ENCODE results near the gene FFAR4. TPM values are rescaled to one million over a fixed set of nuclear protein-coding genes. Genes with fewer than 3 reads are reported as not detected.

FFAR4 gene
- total and polyA plus RNA-seq, 2 donors (not counting 1 experiment from before 2014, with no cell fraction given) = not detected

DNA sequence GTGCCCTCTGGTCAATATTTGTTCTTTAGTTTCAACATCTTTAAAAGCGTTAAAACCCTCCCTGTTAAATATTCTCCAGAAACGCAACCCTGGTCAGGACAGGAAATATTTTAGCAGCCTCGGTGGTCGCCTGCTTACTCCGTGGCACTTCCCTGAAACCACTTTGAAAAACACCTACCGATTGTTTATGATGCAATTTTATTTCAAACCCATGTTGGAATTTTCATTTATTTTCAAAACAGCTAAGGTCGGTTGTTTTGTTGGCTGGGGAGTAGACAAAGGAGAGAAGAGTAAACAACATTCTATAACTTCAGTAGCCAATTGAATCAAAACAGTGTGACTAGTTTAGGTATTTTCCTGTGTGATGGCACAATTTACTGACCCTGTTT lies 35.3 kb downstream of the FFAR4 start:
- no peaks in the 10 kb centered on the region for H4K20me1 ChIP-seq (ENCODE audit: control insufficient read depth, extremely low read depth, insufficient read depth, low read length)
- no peak overlapping the region for H3K4me2 ChIP-seq (ENCODE audit: extremely low read depth, insufficient read depth, low read length)
- H3K27me3 ChIP-seq (ENCODE audit: control insufficient read depth, insufficient read depth, low read length) = peaks cover 34% of the 10 kb centered on the region

DNA sequence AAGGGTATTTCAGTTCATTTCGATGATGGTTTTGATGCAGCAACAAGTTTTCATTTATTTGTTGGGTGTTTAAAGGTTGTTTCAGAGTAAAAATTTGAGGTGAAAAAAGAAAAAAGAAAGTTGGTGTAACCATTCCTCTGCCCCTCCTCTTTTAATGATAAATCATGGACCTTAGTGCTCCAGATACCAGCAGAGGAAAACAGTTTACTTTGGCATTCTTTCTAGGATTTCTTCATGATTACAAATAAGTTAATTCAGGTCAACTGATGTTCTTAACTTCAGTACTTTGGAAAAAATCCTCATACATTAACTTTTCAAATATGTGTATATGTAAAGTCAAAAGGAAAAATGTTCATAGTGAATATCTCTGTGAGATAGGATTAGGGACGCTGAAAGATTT lies 36.6 kb downstream of the FFAR4 start:
- H3K9ac ChIP-seq (ENCODE audit: insufficient read depth, low read length) = no peak overlapping the region
- no peak overlapping the region for H3K4me3 ChIP-seq (replicated peaks in 1 of 4; ENCODE audit: control extremely low read depth in 1 of 4, insufficient read depth in 1 of 4, low read depth in 3 of 4, low read length in 4 of 4)
- no peaks in the 10 kb centered on the region for H3K9me3 ChIP-seq (ENCODE audit: control insufficient read depth, insufficient read depth, low read depth, low read length)
- no peak overlapping the region for H3K27ac ChIP-seq (ENCODE audit: insufficient read depth, low read length)
- TF ChIP-seq, protein P1, sequence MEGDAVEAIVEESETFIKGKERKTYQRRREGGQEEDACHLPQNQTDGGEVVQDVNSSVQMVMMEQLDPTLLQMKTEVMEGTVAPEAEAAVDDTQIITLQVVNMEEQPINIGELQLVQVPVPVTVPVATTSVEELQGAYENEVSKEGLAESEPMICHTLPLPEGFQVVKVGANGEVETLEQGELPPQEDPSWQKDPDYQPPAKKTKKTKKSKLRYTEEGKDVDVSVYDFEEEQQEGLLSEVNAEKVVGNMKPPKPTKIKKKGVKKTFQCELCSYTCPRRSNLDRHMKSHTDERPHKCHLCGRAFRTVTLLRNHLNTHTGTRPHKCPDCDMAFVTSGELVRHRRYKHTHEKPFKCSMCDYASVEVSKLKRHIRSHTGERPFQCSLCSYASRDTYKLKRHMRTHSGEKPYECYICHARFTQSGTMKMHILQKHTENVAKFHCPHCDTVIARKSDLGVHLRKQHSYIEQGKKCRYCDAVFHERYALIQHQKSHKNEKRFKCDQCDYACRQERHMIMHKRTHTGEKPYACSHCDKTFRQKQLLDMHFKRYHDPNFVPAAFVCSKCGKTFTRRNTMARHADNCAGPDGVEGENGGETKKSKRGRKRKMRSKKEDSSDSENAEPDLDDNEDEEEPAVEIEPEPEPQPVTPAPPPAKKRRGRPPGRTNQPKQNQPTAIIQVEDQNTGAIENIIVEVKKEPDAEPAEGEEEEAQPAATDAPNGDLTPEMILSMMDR (conservative IDR thresholded peaks at IDR 0.05 in 1 of 2, IDR thresholded peaks at IDR 0.05 in 1 of 2; ENCODE audit: low read depth in 1 of 2, low read length in 2 of 2) = no peak
- no peak for TF ChIP-seq EZH2 (IDR thresholded peaks at IDR 0.05; ENCODE audit: low read length, missing control alignments)
- no peaks in the 10 kb centered on the region for H3K79me2 ChIP-seq (ENCODE audit: control insufficient read depth, insufficient read depth, low read length)
- no peaks in the 10 kb centered on the region for H3K36me3 ChIP-seq (ENCODE audit: control insufficient read depth, insufficient read depth, low read length)
- no peak overlapping the region for H2AFZ ChIP-seq (ENCODE audit: low read length)
- H3K27me3 ChIP-seq (ENCODE audit: control insufficient read depth, insufficient read depth, low read length) = peaks cover 36% of the 10 kb centered on the region
- H3K4me1 ChIP-seq (ENCODE audit: control insufficient read depth, extremely low read depth, insufficient read depth, low read length) = no peaks in the 10 kb centered on the region
- H4K20me1 ChIP-seq (ENCODE audit: control insufficient read depth, extremely low read depth, insufficient read depth, low read length) = no peaks in the 10 kb centered on the region
- DNase-seq (ENCODE audit: low read depth in 2 of 2) = no peak
- no peak overlapping the region for H3K4me2 ChIP-seq (ENCODE audit: extremely low read depth, insufficient read depth, low read length)

More for the DNA sequence above, 35.3 kb downstream of the FFAR4 start:
- TF ChIP-seq EZH2 (IDR thresholded peaks at IDR 0.05; ENCODE audit: low read length, missing control alignments) = no peak
- TF ChIP-seq, protein P1 (conservative IDR thresholded peaks at IDR 0.05 in 1 of 2, IDR thresholded peaks at IDR 0.05 in 1 of 2; ENCODE audit: low read depth in 1 of 2, low read length in 2 of 2) = no peak
- Histone ChIP-seq H3K79me2 (ENCODE audit: control insufficient read depth, insufficient read depth, low read length) (no peaks in the 10 kb centered on the region), H3K9ac (ENCODE audit: insufficient read depth, low read length) (no peak overlapping the region), H3K4me1 (ENCODE audit: control insufficient read depth, extremely low read depth, insufficient read depth, low read length) (no peaks in the 10 kb centered on the region), H3K36me3 (ENCODE audit: control insufficient read depth, insufficient read depth, low read length) (no peaks in the 10 kb centered on the region), H2AFZ (ENCODE audit: low read length) (no peak overlapping the region), H3K9me3 (ENCODE audit: control insufficient read depth, insufficient read depth, low read depth, low read length) (no peaks in the 10 kb centered on the region), H3K27ac (ENCODE audit: insufficient read depth, low read length) (no peak overlapping the region), H3K4me3 (replicated peaks in 1 of 4; ENCODE audit: control extremely low read depth in 1 of 4, insufficient read depth in 1 of 4, low read depth in 3 of 4, low read length in 4 of 4) (no peak overlapping the region)
- no peak for DNase-seq (ENCODE audit: low read depth in 2 of 2)

DNA sequence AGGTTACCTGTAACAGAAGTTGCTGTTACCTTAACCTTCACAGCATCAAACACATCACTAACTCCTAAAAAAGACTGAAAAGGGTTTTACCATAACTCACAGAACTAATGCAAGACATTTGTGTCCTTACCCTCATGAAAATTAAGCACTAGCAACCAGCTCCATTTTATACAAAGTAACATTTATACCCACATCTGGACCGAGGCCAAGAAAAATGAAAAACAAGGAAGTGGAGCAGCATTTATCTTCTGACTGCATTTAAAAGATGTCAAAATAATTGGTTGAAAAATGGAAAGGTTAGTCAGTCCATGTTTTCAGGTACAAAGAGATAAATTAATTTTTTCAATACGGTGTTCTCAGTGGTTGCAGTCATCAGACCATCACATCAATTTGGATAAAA lies 37.7 kb downstream of the FFAR4 start:
- Histone ChIP-seq H3K36me3 (ENCODE audit: control insufficient read depth, insufficient read depth, low read length) (no peaks in the 10 kb centered on the region), H3K4me3 (replicated peaks in 1 of 4; ENCODE audit: control extremely low read depth in 1 of 4, insufficient read depth in 1 of 4, low read depth in 3 of 4, low read length in 4 of 4) (no peak overlapping the region), H3K9me3 (ENCODE audit: control insufficient read depth, insufficient read depth, low read depth, low read length) (no peaks in the 10 kb centered on the region), H3K4me2 (ENCODE audit: extremely low read depth, insufficient read depth, low read length) (no peak overlapping the region), H3K27me3 (ENCODE audit: control insufficient read depth, insufficient read depth, low read length) (peaks cover 38% of the 10 kb centered on the region), H3K9ac (ENCODE audit: insufficient read depth, low read length) (no peak overlapping the region), H3K27ac (ENCODE audit: insufficient read depth, low read length) (no peak overlapping the region), H2AFZ (ENCODE audit: low read length) (no peak overlapping the region), H3K79me2 (ENCODE audit: control insufficient read depth, insufficient read depth, low read length) (no peaks in the 10 kb centered on the region), H3K4me1 (ENCODE audit: control insufficient read depth, extremely low read depth, insufficient read depth, low read length) (no peaks in the 10 kb centered on the region), H4K20me1 (ENCODE audit: control insufficient read depth, extremely low read depth, insufficient read depth, low read length) (no peaks in the 10 kb centered on the region)
- DNase-seq (ENCODE audit: low read depth in 2 of 2) = no peak
- TF ChIP-seq, protein P1 (conservative IDR thresholded peaks at IDR 0.05 in 1 of 2, IDR thresholded peaks at IDR 0.05 in 1 of 2; ENCODE audit: low read depth in 1 of 2, low read length in 2 of 2) = no peak
- TF ChIP-seq EZH2 (IDR thresholded peaks at IDR 0.05; ENCODE audit: low read length, missing control alignments) = no peak

Measured in fibroblast of lung (primary cell).